Stimulated activated CD8-positive, alpha-beta memory T cell treated with anti-CD3 and anti-CD28 coated beads, Interleukin-15, amount 100 ng/mL, for 48 hours (primary cell): ENCODE data around the gene INSIG2.

Source experiments
- DNase-seq, 2 donors: peaks; one replicate each; pipeline ENCODE4 v3.0.0-alpha.2; 2020; ENCODE audit warnings: low read depth in 2 of 2

The INSIG2 gene

DNA sequence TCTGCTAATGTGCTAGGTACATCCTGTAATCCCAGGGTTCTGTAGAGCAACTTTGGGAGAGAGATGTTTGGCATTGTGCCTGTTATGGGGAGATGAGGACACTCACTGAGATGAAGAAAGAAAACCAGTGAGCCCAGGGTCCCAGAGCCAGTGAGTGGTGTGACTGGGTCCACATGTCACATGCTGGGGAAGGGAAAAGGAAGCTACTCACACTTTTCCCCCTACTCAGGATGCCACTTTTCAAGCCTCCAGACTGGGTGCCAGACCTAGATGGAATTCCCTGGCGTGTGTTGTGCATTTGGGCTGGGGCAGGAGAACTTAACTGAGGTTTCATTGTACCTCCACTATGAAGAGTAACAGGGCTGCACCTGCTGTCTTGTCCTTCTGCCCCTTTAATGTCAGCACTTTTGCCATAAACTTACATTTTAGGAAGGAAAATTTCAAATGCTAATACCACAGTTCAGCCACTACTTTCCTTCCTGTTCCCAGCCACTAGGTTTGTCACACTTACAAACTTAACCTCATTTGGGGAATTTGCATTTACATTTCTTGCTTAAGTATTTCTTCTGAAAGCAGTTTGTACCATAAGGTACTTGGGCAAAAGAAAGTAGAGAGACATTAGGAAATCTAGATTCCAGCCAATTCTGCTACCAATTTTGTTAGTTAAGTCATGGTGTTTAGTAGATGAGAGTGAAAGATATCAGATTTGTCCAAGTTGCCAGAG lies 10.2 kb downstream of the INSIG2 start:
- DNase-seq, result no peak

DNA sequence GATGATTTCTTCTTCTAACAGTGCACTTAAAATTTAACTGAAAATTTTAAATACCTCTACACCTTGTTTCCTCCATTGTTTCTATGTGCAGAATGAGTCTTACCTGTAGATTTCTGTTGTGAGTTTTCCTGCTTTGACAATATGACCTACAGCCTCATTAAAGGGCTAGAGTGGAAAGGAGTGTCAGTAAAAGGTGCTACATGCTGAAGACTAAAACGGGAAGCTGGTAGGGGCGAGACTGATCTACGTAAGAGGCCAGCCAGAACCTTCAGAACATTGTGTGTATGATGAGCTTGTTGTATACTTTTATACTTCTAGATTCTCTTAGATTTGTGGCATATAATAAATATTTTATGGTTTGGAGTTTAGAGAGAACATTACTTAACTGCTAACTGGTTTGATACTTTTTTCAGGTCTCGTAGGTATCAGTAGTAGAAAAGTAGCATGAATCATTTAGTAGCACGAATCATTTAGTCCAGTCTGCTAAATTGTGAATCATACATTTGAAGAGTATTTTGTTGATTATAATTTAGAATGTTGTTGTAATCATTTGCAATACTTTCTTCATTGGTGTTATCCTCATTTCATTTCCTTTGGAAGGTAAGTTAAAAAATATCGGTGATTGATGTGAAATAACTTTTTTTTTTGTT lies 14.3 kb downstream of the INSIG2 start:
- no peak for DNase-seq

DNA sequence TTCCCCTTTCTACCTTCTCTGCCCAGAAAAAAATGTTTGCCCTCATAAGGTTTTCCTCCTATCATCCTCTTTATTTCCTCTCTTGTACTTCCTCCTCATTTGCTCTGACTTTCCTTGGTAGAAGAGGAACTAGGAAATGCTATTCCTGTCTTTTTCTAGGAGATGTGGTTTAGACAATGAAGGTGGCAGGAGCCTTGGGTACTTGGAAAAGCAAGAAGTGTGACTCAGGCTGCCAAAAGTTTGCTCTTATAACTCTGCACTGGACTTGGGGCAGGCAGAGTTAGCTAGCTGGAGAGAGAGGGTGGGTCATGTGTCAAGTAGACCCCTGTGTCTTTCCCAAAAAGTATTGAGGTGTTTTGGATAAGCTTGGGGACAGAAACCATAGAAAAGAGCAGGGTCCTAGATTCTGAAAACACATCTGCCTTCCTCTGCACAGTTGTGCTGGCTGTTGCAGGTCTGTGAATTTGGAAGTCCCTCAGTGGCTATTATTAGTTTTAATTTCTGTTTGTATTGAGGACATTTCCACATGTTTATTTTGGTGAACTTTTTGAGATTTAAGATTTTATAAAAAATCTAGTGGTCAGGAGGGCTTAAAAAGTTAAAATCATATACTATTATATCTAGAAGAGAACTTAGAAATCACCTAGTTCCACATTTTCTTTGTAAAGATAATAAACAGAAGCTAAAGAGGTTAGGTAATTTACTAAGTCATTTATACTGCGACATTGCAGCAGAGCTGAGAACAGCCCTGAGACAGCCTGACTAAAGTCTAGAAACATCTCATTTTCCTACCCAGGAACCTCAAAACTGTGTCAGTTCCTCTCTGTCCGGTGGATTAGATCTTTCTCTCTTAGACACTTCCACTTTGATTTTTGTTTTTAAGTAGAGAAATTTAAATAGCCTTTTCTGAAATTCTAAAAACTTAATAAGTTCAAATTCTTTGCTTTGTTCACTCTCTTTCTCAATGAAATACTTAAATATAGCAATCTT lies 16.0 kb downstream of the INSIG2 start:
- no peak for DNase-seq

DNA sequence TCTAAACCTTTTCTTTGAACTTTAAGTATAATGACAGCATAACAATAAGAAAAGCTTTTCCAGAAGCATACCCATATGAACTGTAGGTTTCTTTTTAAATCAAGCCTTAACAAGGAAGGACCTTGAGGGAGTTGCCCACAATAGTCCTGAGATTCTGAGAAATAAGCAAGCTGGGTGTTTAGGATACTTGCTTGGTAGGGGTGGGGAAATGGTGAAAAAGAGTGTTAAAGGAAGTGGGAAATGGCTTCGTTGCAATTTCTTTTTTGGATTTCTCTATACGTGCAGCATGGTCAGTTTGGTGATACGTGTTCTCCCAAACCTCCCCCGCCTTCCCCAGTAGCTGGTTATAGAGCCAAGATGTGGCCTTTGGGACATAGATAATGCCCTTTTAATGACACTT lies 17.2 kb downstream of the INSIG2 start:
- DNase-seq, result no peak

DNA sequence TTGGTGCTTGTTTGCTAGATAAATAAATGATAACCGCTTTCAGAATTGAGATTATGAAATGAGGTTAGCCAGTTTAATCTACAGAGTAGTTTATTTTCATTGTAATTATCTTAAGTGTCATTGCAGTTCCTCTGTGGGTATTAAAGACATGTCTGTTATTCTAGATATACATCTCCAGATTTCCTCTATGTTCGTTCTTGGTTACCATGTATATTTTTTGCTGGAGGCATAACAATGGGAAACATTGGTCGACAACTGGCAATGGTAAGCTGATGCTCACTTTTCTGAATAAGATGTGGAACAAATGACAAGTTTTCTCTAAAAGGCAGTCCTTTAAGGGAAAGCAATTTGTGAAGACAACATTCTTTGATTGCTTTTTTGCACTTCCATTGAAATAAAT lies 18.7 kb downstream of the INSIG2 start:
- no peak for DNase-seq

DNA sequence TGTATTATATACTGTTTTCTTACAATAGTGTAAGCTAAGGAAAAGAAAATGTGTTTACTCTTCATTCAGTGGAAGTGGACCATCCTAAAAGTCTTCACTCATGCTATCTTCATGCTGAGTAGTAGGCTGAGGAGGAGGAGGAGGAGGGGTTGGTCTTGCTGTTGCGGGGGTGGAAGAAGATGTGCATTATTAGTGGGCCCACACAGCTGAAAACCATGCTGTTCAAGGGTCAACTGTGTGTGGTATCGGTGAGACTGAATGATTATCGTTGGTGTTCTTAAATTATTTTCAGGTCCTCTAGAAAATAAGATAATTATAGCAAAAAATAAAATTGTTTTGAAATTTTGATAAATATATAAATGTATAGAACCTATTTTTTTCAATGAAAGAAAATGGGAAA lies 22.0 kb downstream of the INSIG2 start:
- no peak for DNase-seq

DNA sequence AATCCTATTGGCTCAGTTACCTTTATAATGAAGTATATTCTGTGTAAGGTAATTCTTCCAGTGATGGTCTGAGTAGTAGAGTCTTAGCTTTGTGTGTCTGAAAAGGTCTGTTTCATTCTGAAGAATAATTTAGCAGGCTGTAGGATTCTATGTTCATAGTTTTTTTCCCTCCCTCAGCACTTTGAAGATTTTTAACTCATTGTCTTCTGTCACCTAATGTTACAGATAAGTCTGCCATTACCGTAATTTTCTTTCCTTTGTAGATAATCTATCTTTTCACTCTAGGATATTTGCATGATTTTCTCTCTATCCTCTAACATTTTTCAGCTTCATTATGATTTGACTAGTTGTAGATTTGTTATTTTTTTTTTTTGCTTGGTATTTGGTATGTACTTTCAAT lies 22.7 kb downstream of the INSIG2 start:
- no peak for DNase-seq

DNA sequence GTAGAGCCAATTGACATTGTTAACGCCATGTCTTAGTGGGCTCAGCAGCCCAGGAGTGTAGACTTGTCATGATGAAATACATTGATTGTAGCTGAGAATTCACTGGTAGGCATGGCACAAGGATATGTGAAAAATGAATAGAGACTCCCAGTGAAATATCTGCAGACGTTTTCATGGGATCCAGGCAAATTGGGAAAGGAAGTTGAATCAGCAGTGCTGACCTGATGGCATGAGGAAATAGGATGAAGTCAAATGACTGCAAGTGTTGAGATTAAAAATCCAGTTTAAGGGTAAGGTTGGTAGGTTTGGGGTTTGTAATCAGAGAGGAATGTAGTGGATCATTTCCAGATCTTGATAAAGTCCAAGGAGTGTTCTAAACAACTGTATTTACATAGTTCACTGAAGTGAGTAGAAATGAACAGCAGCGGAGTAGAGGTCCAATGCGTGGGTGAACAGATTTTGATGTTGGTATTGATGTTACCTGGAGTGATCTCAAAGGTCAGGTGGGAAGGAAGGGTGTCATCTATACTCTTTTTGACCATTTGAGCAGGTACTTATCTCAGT lies 24.6 kb downstream of the INSIG2 start:
- DNase-seq, result no peak

DNA sequence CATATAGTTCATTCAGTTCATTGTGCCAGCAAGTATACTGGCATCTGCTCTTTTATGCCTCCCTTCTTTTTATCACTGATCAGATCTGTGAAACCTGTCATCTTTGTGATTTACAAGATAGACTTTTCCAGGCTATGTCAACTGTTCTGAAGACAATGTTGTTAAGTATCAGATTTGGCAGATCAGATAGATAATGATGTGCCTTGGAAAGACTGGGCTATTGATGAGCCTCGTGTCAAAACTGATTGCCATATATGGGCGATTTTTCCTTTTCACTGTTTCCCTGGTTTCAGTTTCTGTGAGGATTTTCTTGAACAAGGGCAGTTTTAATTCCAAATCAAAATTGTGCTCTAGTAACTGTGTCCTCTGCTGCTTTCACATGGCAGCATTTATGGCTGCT lies 26.6 kb downstream of the INSIG2 start:
- DNase-seq, result no peak

DNA sequence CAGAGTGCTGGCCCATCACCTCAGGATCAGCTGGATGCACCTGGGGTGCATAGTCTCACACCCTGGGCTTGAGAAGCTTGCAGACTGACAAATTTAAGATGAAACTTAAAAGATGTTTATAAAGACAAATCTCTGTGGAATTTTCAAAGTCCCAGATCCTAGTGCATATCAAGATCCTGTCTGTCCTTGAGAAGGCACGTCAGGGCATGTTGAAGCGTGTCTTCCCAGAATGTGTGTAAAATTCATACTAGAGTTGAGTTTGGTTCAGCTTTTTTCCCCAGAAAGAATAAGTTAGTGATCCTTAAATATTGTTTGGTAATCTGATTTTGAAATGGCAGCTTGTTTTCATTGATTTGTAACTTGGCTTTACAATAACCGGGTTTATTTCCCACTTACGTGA lies 27.5 kb downstream of the INSIG2 start:
- no peak for DNase-seq

DNA sequence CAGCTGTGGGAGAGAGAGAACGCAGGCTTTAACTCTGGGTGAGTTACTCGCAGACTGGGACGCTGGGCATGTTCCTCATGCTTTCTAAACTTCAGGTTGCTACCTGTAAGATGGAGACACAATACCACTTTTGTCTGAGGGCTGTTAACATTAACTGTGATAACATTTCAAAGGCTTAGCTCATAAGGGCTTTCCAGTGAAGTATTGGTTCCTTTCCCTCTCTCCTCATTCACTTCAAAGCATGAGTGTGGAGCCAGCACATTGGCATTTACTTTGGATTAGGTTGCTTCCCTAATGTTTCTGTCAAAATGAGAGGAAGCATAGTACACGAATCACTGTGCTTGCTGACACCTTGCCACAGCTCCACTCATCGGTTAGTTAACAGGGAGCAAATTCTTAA lies 30.2 kb downstream of the INSIG2 start:
- no peak for DNase-seq

DNA sequence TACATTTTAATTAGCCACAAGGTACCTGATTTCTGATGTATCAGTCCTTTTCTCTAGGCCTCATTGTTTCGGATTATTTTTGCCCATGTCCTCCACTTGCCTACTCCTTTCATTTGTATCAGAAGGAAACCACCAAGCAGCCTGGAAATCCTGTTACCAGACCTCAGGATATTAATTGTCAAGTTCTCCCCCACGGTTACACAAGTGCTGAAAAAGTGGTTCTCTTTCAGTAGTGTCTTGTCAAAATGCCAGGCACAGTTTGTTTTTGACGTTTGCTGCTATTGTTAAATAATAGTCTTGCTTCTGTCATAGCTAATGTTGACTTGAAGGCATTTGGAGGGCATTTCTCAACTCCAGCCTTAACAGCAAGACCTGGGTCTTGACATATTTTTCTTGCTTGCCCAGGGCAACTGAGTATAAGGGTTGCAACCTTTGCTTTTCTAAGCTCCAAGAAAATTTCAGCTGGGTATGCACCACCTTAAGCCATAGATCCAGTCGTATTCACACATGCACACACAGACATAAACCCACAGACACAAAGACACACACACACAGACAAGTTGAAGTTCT lies 31.0 kb downstream of the INSIG2 start:
- no peak for DNase-seq

DNA sequence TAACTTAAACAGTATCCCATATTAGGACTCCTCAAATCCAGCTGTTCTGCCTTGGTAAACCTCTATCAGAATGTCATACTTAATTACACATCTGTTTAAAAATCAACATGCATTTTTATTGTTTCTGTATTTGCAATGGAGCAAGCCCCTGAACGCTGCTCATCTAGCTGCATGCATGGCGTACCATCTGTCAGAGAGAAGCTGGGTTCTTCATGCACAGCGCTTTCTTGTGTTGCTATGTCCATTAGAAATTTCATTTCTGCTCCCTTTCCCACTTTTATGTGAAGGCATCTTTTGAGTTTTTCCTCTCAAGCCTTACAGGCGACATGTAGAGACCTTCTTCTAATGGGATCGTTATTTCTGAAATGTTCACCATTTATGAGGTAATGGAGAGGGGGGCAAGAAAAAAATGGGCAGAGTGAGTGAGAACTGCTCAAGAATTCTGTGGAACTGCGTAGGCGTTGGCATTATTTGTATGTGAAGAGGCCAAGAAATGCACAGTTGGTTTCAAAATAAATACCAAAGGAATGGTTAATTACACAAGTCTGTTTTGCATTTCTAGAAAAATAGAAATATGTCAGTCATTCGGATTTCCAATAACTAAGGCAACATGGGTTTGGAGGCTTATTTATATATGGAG lies 31.6 kb downstream of the INSIG2 start:
- no peak for DNase-seq

DNA sequence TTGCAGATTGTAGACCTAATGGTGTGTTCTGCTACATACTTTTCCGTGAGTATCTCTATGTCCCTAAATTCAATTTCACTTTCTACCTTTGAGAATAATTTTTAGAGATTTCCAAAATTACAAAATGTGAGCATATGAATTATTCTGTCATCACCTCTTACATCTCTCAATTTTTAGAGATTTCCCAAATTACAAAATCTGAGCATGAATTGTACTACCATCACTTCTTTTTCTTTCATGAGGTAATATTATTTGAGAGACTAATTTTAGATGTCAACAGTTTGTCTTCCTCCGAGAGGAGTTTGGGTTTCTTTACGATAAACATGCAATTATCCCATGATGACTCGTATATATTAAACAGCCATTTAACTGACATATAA lies 32.1 kb downstream of the INSIG2 start:
- no peak for DNase-seq

DNA sequence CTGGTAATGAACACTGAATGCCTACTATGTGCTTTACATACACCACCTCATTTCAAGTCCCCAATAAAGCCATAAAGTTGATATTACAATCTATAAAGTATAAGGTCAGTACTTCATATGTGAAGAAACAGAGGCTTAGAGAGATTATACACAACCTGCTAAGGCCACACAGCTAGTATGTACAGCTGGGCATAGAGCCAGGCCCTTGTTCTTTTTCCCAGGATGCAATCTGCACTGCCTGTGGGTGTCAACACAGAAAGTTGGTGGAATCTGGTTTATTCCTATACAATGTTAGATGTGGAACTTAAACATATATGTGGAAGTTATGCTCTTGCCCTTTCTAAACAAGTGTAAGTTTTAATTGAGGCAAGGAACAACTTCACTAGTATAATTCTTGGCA lies 32.8 kb downstream of the INSIG2 start:
- no peak for DNase-seq

DNA sequence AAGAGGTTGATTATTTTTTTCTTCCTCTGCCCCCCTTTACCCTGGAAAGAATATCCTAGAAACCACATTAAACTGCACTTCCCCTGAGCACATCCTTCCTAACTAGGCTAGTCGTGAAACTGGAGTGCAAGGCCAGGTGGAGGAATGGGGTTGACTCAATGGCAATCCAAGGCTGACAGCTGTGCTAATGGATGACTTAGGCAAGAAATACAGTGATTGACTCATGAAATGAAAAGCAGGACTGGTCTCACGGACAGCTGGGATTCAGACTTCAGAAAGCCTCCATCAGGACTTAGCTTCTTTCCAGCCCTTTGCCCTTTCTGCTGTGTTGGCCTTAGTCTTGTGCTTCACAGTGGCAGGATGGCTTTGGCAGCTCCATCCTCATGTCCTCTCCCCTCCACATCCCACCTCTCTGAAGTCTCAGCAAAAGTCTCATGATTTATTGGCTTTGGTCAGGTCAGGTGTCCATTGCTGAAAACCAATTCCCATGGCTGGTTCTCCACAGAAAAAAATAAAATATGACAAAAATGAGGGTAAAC lies 33.8 kb downstream of the INSIG2 start:
- no peak for DNase-seq

DNA sequence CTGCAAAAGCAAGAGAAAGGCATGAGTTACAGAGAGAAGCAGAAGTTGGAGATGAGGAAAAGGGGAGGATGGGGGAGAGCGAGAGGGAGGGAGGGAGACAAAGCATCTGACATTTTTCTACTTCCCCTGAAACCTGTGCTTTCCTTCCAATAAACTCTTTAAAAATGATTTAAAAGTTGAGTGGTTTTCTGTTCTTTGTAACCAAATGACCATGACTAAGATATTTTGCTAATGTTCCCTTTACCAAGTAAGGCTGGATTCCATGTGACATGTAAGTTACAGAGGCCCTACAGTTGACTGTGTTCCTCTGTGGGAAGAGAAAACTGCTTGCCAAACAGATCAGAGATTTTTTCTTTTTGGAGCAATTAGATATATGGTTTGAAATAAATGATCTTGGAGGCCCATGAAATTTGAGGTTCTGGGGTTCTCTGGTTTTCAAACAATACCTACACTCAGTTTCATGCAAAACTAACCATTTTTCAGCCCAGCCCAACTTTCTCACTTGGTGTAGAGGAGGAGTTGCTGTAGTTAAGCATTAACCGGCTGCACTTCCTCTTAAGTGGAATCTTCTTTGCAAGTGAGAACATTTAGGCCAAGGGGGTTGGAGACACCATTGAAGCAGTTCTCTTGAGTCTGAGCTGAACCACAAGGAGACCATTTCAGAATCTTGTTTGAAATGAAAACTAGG lies 34.5 kb downstream of the INSIG2 start:
- DNase-seq, result no peak

DNA sequence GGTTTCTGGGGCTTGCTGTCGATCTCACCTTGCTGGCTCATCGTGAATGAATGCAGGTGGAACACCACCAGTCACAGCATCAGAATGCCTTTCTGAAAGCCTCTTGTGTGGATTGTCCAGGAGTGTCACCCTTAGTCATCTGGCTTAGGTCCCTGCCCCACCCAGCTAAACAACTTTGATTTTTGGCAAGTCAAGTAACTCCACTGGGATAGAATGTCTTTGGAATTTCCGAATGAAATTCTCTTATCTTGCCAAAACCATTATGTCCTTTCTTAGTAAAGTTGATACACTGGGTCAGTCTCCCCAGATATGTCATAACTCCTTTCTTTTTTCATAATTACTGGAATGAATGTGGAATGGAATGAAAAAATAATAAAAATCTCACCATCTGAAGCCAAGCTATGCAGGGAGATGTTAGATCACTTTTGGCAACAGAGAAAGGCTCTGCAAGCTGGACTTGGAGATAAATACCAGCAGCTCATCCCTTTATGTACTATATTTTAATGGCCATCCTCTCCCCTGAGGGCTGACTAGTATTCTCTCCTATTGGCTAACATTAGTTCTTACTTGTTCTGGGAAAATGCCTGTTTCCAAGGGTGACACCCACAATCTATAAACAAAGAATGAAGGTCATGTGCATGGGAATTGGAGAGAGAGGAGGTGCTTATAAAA lies 35.4 kb downstream of the INSIG2 start:
- no peak for DNase-seq

DNA sequence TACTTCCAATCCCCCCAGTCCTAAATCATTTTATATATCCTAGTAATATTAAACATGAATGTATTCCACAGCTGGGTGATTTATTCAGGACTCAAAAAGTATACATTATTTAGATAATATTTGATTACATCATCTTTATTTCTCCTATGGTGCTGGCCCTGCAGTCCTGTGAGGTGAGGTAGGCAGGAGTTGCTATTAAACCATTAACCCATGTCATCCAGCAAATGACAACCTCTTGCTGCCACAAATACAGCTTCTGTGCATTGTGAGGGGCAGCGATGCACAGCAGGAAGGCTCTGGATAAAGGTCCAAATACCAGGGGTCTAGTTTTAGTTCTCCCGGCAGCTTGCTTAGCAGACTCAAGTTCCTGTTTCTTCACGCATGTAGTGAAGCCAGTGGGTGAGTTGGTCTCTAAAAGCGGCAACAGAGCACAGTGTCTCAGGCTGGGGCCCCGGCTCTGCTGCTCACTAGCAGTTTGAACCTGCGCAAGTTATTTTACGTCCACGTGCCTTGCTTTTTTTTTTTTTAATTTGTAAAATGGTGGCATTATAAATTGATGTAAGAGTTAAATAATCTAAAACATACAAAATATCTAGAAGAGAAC lies 36.1 kb downstream of the INSIG2 start:
- DNase-seq, result no peak

DNA sequence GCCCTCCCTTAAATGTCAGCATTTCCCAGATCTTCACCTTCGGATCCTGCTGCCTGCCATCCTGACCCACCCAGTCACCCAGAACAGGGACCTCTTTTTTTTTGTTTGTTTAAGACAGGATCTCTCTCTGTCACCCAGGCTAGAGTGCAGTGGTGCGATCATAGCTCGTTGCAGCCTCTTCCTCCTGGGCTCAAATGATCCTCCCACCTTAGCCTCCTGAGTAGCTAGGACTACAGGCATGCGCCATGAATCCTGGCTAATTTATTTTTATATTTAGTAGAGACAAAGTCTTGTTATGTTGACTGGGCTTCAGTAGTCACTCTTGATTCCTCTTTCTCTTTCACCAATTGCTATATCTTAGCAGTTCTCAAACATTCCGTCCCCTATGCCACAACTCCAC lies 39.0 kb downstream of the INSIG2 start:
- no peak for DNase-seq
